ENCODE results near the gene RNF187. TPM values are rescaled to one million over a fixed set of nuclear protein-coding genes. Genes with fewer than 3 reads are reported as not detected.

The RNF187 gene
- polyA plus RNA-seq, 2 of the 4 experiments (the other 2 are of a cell fraction): 64.5 to 82.8 TPM

DNA sequence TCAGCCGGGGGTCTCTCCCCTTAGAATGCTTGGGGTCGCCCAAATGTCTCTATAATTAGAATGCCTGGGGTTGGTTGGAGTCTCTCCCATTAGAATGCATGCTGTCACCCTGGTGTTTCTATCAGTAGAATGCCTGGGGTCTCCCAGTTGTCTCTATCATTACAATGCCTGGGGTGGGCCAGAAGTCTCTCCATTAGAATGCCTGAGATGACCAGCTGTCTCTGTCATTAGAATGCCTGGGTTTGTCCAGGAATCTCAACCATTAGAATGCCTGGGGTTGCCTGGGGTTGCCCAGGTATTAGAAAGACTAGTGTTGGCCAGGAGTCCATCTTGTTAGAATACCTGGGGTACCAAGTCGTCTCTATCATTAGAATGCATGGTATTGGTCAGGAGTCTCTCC, 51.6 kb downstream of the RNF187 start:
- no peaks in the 10 kb centered on the region for H3K9me3 ChIP-seq
- WGBS (ENCODE audit: missing lambda C conversion rate): 0% methylated on average over 3 of the region's 3 CpGs
- ChIA-PET CTCF (no interaction called here), POLR2A (no interaction called here)
- ATAC-seq (no peak), FAIRE-seq (no peak), DNase-seq (ENCODE audit: low read depth in 1 of 2, low spot score in 1 of 2) (no peak)
- H3K27ac ChIP-seq: no peak overlapping the region
- TF ChIP-seq JUNB (IDR thresholded peaks at IDR 0.05): no peak
- TF ChIP-seq, protein P1, sequence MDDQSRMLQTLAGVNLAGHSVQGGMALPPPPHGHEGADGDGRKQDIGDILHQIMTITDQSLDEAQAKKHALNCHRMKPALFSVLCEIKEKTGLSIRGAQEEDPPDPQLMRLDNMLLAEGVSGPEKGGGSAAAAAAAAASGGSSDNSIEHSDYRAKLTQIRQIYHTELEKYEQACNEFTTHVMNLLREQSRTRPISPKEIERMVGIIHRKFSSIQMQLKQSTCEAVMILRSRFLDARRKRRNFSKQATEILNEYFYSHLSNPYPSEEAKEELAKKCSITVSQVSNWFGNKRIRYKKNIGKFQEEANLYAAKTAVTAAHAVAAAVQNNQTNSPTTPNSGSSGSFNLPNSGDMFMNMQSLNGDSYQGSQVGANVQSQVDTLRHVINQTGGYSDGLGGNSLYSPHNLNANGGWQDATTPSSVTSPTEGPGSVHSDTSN (IDR thresholded peaks at IDR 0.05): no peak
- no peak for TF ChIP-seq NR3C1 (IDR thresholded peaks at IDR 0.05)
- no peak for TF ChIP-seq CHD2 (IDR thresholded peaks at IDR 0.05; ENCODE audit: low read length, partially characterized antibody)
- TF ChIP-seq SMC3 (IDR thresholded peaks at IDR 0.05): no peak
- TF ChIP-seq, protein P2, sequence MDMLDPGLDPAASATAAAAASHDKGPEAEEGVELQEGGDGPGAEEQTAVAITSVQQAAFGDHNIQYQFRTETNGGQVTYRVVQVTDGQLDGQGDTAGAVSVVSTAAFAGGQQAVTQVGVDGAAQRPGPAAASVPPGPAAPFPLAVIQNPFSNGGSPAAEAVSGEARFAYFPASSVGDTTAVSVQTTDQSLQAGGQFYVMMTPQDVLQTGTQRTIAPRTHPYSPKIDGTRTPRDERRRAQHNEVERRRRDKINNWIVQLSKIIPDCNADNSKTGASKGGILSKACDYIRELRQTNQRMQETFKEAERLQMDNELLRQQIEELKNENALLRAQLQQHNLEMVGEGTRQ (IDR thresholded peaks at IDR 0.05): no peak
- TF ChIP-seq CEBPB (IDR thresholded peaks at IDR 0.05): no peak
- TF ChIP-seq EP300 (IDR thresholded peaks at IDR 0.05): no peak
- no peak for TF ChIP-seq EHMT2 (IDR thresholded peaks at IDR 0.05; ENCODE audit: low read depth)
- no peak for TF ChIP-seq NFE2L2 (conservative IDR thresholded peaks at IDR 0.05; ENCODE audit: low read length)
- H3K4me3 ChIP-seq: no peak overlapping the region
- H3K4me1 ChIP-seq: no peaks in the 10 kb centered on the region
- no peak overlapping the region for H3K4me2 ChIP-seq

- ATAC-seq: no peak
- TF ChIP-seq RARB (CRISPR knock-in tag; IDR thresholded peaks at IDR 0.05) (no peak), RCOR1 (IDR thresholded peaks at IDR 0.05; ENCODE audit: low read depth, low read length) (no peak), MAFK (IDR thresholded peaks at IDR 0.05; ENCODE audit: partially characterized antibody) (no peak), RFX5 (IDR thresholded peaks at IDR 0.05) (no peak), POLR2AphosphoS2 (conservative IDR thresholded peaks at IDR 0.05; ENCODE audit: low read length) (no peak)
- Histone ChIP-seq H3K4me2 (no peak overlapping the region), H3K4me3 (no peak overlapping the region), H3K9me3 (no peaks in the 10 kb centered on the region), H3K4me1 (no peaks in the 10 kb centered on the region), H3K27ac (no peak overlapping the region)
- DNase-seq (ENCODE audit: low read depth in 1 of 2, low spot score in 1 of 2): no peak
- 40% methylated on average over 9 of the region's 9 CpGs for WGBS (ENCODE audit: missing lambda C conversion rate)
- FAIRE-seq: no peak
- ChIA-PET CTCF (interaction anchor here (1.4 kb wide), 1 partner anchor 26 kb away, joined by 3 read pairs; no protein-coding TSS in a partner anchor), POLR2A (no interaction called here)
Observed at GRCh38 chr1:228540161-228540917, 53.2 kb downstream of the RNF187 start.

GRCh38 chr1:228541725-228542124, 54.5 kb downstream of the RNF187 start:
- no peak for ATAC-seq
- TF ChIP-seq CBX2 (IDR thresholded peaks at IDR 0.05; ENCODE audit: borderline replicate concordance, low read depth) (no peak), HOXB13 (CRISPR knock-in tag; IDR thresholded peaks at IDR 0.05; ENCODE audit: low read depth) (no peak), KDM5A (IDR thresholded peaks at IDR 0.05) (no peak), NFE2L2 (conservative IDR thresholded peaks at IDR 0.05; ENCODE audit: low read length) (no peak), RAD21 (conservative IDR thresholded peaks at IDR 0.05 in 1 of 2, IDR thresholded peaks at IDR 0.05 in 1 of 2) (no peak), SMC3 (IDR thresholded peaks at IDR 0.05) (no peak), ZC3H11A (IDR thresholded peaks at IDR 0.05) (no peak), ZFP36 (IDR thresholded peaks at IDR 0.05; ENCODE audit: borderline replicate concordance, partially characterized antibody) (no peak), MAFK (IDR thresholded peaks at IDR 0.05; ENCODE audit: partially characterized antibody) (no peak), RARB (CRISPR knock-in tag; IDR thresholded peaks at IDR 0.05) (no peak), RFX5 (IDR thresholded peaks at IDR 0.05) (no peak), ZNF302 (CRISPR knock-in tag; IDR thresholded peaks at IDR 0.05) (no peak)
- TF ChIP-seq, protein P3, sequence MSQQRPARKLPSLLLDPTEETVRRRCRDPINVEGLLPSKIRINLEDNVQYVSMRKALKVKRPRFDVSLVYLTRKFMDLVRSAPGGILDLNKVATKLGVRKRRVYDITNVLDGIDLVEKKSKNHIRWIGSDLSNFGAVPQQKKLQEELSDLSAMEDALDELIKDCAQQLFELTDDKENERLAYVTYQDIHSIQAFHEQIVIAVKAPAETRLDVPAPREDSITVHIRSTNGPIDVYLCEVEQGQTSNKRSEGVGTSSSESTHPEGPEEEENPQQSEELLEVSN (IDR thresholded peaks at IDR 0.05; ENCODE audit: borderline replicate concordance, low read depth): no peak
- TF ChIP-seq, protein P2 (IDR thresholded peaks at IDR 0.05): no peak
- TF ChIP-seq, protein P4, sequence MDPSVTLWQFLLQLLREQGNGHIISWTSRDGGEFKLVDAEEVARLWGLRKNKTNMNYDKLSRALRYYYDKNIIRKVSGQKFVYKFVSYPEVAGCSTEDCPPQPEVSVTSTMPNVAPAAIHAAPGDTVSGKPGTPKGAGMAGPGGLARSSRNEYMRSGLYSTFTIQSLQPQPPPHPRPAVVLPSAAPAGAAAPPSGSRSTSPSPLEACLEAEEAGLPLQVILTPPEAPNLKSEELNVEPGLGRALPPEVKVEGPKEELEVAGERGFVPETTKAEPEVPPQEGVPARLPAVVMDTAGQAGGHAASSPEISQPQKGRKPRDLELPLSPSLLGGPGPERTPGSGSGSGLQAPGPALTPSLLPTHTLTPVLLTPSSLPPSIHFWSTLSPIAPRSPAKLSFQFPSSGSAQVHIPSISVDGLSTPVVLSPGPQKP (IDR thresholded peaks at IDR 0.05; ENCODE audit: low read depth, low read length): no peak
- TF ChIP-seq, protein P5, sequence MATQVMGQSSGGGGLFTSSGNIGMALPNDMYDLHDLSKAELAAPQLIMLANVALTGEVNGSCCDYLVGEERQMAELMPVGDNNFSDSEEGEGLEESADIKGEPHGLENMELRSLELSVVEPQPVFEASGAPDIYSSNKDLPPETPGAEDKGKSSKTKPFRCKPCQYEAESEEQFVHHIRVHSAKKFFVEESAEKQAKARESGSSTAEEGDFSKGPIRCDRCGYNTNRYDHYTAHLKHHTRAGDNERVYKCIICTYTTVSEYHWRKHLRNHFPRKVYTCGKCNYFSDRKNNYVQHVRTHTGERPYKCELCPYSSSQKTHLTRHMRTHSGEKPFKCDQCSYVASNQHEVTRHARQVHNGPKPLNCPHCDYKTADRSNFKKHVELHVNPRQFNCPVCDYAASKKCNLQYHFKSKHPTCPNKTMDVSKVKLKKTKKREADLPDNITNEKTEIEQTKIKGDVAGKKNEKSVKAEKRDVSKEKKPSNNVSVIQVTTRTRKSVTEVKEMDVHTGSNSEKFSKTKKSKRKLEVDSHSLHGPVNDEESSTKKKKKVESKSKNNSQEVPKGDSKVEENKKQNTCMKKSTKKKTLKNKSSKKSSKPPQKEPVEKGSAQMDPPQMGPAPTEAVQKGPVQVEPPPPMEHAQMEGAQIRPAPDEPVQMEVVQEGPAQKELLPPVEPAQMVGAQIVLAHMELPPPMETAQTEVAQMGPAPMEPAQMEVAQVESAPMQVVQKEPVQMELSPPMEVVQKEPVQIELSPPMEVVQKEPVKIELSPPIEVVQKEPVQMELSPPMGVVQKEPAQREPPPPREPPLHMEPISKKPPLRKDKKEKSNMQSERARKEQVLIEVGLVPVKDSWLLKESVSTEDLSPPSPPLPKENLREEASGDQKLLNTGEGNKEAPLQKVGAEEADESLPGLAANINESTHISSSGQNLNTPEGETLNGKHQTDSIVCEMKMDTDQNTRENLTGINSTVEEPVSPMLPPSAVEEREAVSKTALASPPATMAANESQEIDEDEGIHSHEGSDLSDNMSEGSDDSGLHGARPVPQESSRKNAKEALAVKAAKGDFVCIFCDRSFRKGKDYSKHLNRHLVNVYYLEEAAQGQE (IDR thresholded peaks at IDR 0.05): no peak
- H3K27ac ChIP-seq: no peak overlapping the region
- H3K9me3 ChIP-seq: no peaks in the 10 kb centered on the region
- no peaks in the 10 kb centered on the region for H3K4me1 ChIP-seq
- H3K4me3 ChIP-seq: no peak overlapping the region
- H3K4me2 ChIP-seq: no peak overlapping the region
- POLR2A ChIA-PET: no interaction called here
- WGBS (ENCODE audit: missing lambda C conversion rate): 33% methylated on average over 4 of the region's 4 CpGs
- no peak for DNase-seq (ENCODE audit: low read depth in 1 of 2, low spot score in 1 of 2)
- CTCF ChIA-PET: no interaction called here
- no peak for FAIRE-seq

Measured in A549 (cell line).